ENCODE measurements around the gene DVL3. TPM values are rescaled to one million over a fixed set of nuclear protein-coding genes. Genes with fewer than 3 reads are reported as not detected.
"Not testable (repeated sequence)": the region's sequence is repeated elsewhere in the genome, so short reads cannot be mapped to it uniquely, and the experiment has no call there.

The DVL3 gene
- total and polyA plus RNA-seq, 10 of the 15 experiments (the other 5 are each of a cell fraction or from before 2014, with no cell fraction given): 2.2 to 39.7 (median 14.5) TPM

- H3K27ac ChIP-seq (ENCODE audit: control insufficient read depth, insufficient read depth); RAD21 ChIA-PET (ENCODE audit: unreplicated experiment); H3K4me3 ChIP-seq; POLR2A ChIA-PET; DNase-seq (ENCODE audit: low read depth, low spot score); SMC1A ChIA-PET (ENCODE audit: uncharacterized antibody, unreplicated experiment); intact Hi-C loops (cut with micrococcal nuclease; ENCODE audit: unreplicated experiment); H3K9ac ChIP-seq (ENCODE audit: control insufficient read depth, insufficient read depth, low read length); H3K9me3 ChIP-seq (replicated peaks; ENCODE audit: control insufficient read depth, insufficient read depth, low read length); CTCF ChIA-PET; H3K27me3 ChIP-seq (replicated peaks in 1 of 2; ENCODE audit: control insufficient read depth in 2 of 2, insufficient read depth in 2 of 2, low read length in 1 of 2); H3K4me1 ChIP-seq (ENCODE audit: control insufficient read depth, insufficient read depth, low read length); H2AFZ ChIP-seq (ENCODE audit: control insufficient read depth, low read depth, low read length); in situ Hi-C loops (cut with MboI); H3K4me2 ChIP-seq (ENCODE audit: control insufficient read depth, insufficient read depth); BruUV-seq (replicated peaks); FAIRE-seq; ATAC-seq; H4K20me1 ChIP-seq (ENCODE audit: control insufficient read depth, insufficient read depth): not testable (repeated sequence)
- WGBS (ENCODE audit: insufficient coverage, insufficient replicate concordance, low lambda C conversion rate, missing lambda C conversion rate): 87% methylated on average over 7 of the region's 8 CpGs
- Histone ChIP-seq H3K36me3 (ENCODE audit: control insufficient read depth in 2 of 2, insufficient read depth in 2 of 2, low read length in 1 of 2) (peaks cover 8 to 13% of the 10 kb centered on the region in 2 experiments; a peak in 3 of 4 replicates), H3K79me2 (ENCODE audit: control insufficient read depth, insufficient read depth, low read length) (peaks cover 22% of the 10 kb centered on the region)
These were observed 7.4 kb downstream of the DVL3 start for GRCh38 chr3:184162571-184163070.

- Histone ChIP-seq H3K27me3 (replicated peaks in 1 of 2; ENCODE audit: control insufficient read depth in 2 of 2, insufficient read depth in 2 of 2, low read length in 1 of 2) (no peaks in the 10 kb centered on the region), H3K79me2 (ENCODE audit: control insufficient read depth, insufficient read depth, low read length) (peaks cover 6% of the 10 kb centered on the region), H4K20me1 (ENCODE audit: control insufficient read depth, insufficient read depth) (no peaks in the 10 kb centered on the region), H3K4me2 (ENCODE audit: control insufficient read depth, insufficient read depth) (no peak overlapping the region), H3K4me3 (no peak overlapping the region), H3K27ac (ENCODE audit: control insufficient read depth, insufficient read depth) (no peak overlapping the region), H3K9ac (ENCODE audit: control insufficient read depth, insufficient read depth, low read length) (no peak overlapping the region), H3K36me3 (ENCODE audit: control insufficient read depth in 2 of 2, insufficient read depth in 2 of 2, low read length in 1 of 2) (peaks cover 8 to 17% of the 10 kb centered on the region in 2 experiments; a peak in 3 of 4 replicates), H3K4me1 (ENCODE audit: control insufficient read depth, insufficient read depth, low read length) (peaks cover 5% of the 10 kb centered on the region; the same call in 1 of the 2 replicates), H3K9me3 (replicated peaks; ENCODE audit: control insufficient read depth, insufficient read depth, low read length) (no peaks in the 10 kb centered on the region), H2AFZ (ENCODE audit: control insufficient read depth, low read depth, low read length) (no peak overlapping the region)
- ChIA-PET SMC1A (ENCODE audit: uncharacterized antibody, unreplicated experiment) (no interaction called here), RAD21 (ENCODE audit: unreplicated experiment) (no interaction called here), CTCF (interaction anchor here (1.5 kb wide), 1 partner anchor 8 kb away, joined by 3 read pairs; no protein-coding TSS in a partner anchor), POLR2A (interaction anchor here (0.5 to 0.6 kb wide), 2 partner anchors 9 to 184 kb away, joined by 4 to 5 read pairs; no protein-coding TSS in a partner anchor)
- no peak for FAIRE-seq
- no peak for DNase-seq (ENCODE audit: low read depth, low spot score)
- no peak for ATAC-seq
- in situ Hi-C loops (cut with MboI) (no loop called here), intact Hi-C loops (cut with micrococcal nuclease; ENCODE audit: unreplicated experiment) (no loop called here)
- no TSS peak for BruUV-seq (replicated peaks)
- WGBS (ENCODE audit: insufficient coverage, insufficient replicate concordance, low lambda C conversion rate, missing lambda C conversion rate): 96% methylated on average over 16 of the region's 16 CpGs
- TF ChIP-seq NKRF (conservative IDR thresholded peaks at IDR 0.05): no peak
- no peak for TF ChIP-seq POLR2AphosphoS5 (IDR thresholded peaks at IDR 0.05; ENCODE audit: low read length)
- TF ChIP-seq E2F8 (IDR thresholded peaks at IDR 0.05; ENCODE audit: low read depth, partially characterized antibody): no peak
- TF ChIP-seq MLLT1 (IDR thresholded peaks at IDR 0.05): no peak
- TF ChIP-seq FOXK2 (IDR thresholded peaks at IDR 0.05): no peak
- no peak for TF ChIP-seq RB1 (IDR thresholded peaks at IDR 0.05; ENCODE audit: borderline replicate concordance)
- no peak for TF ChIP-seq GABPA (IDR thresholded peaks at IDR 0.05; ENCODE audit: low read depth)
- TF ChIP-seq ZSCAN29 (IDR thresholded peaks at IDR 0.05): no peak
- TF ChIP-seq RELA (IDR thresholded peaks at IDR 0.05; ENCODE audit: borderline replicate concordance, partially characterized antibody): no peak
- TF ChIP-seq NFIC (IDR thresholded peaks at IDR 0.05; ENCODE audit: low read depth, low read length): no peak
These were observed 9.6 kb downstream of the DVL3 start for GRCh38 chr3:184164648-184165330.
